ENCODE measurements around the gene MTHFD2.

GRCh38 chr2:74227646-74228045, 29.2 kb downstream of the MTHFD2 start:
- TF ChIP-seq, protein P1, sequence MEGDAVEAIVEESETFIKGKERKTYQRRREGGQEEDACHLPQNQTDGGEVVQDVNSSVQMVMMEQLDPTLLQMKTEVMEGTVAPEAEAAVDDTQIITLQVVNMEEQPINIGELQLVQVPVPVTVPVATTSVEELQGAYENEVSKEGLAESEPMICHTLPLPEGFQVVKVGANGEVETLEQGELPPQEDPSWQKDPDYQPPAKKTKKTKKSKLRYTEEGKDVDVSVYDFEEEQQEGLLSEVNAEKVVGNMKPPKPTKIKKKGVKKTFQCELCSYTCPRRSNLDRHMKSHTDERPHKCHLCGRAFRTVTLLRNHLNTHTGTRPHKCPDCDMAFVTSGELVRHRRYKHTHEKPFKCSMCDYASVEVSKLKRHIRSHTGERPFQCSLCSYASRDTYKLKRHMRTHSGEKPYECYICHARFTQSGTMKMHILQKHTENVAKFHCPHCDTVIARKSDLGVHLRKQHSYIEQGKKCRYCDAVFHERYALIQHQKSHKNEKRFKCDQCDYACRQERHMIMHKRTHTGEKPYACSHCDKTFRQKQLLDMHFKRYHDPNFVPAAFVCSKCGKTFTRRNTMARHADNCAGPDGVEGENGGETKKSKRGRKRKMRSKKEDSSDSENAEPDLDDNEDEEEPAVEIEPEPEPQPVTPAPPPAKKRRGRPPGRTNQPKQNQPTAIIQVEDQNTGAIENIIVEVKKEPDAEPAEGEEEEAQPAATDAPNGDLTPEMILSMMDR (IDR thresholded peaks at IDR 0.05; ENCODE audit: poor library complexity): no peak
- TF ChIP-seq EZH2 (IDR thresholded peaks at IDR 0.05; ENCODE audit: borderline replicate concordance): no peak
